ENCODE data around the gene MAK. TPM values are rescaled to one million over a fixed set of nuclear protein-coding genes. Genes with fewer than 3 reads are reported as not detected.
A peak's percentile ranks its signal among the peaks of the same experiment; 100 is the strongest.

Gene MAK
- total and polyA plus RNA-seq, 2 of the 13 experiments (the other 11 are each of a cell fraction or from before 2014, with no cell fraction given): 0.04 TPM; not detected in 1

DNA sequence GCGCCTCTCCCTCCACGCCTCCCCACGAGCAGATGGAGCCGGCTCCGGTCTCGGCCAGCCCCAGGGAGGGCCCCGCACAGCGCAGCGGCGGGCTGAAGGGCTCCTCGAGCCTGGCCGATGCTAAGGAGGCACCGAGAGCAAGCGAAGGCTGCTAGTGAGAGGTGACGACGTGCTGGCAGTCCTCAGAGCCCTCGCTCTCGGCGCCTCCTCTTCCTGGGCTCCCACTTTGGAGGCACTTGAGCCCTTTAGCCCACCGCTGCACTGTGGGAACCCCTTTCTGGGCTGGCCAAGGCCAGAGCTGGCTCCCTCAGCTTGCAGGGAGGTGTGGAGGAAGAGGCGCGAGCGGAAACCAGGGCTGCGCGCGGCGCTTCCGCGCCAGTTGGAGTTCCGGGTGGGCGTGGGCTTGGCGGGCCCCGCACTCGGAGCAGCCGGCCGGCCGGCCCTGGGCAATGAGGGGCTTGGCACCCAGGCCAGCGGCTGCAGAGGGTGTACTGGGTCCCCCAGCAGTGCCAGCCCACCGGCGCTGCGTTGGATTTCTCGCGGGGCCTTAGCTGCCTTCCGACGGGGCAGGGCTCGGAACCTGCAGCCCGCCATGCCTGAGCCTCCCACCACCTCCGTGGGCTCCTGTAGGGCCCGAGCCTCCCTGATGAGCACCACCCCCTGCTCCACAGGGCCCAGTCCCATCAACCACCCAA is 117.9 kb downstream of the MAK start (continued):
- TF ChIP-seq ZNF790 (CRISPR knock-in tag; IDR thresholded peaks at IDR 0.05; ENCODE audit: borderline replicate concordance): peak; percentile 89; the same call in 1 of the 2 replicates
- TF ChIP-seq PAX8 (CRISPR knock-in tag; IDR thresholded peaks at IDR 0.05; ENCODE audit: borderline replicate concordance): peak; percentile 10; the same call in 1 of the 2 replicates
- peak; percentile 13; the same call in 1 of the 2 replicates for TF ChIP-seq ZNF543 (CRISPR knock-in tag; IDR thresholded peaks at IDR 0.05)
- peak; percentile 32; the same call in 1 of the 2 replicates for TF ChIP-seq ARHGAP35 (CRISPR knock-in tag; IDR thresholded peaks at IDR 0.05; ENCODE audit: borderline replicate concordance)
- 0 out of 2 replicates have a peak, but pooled peaks have one; percentile 75 for TF ChIP-seq CC2D1A (CRISPR knock-in tag; IDR thresholded peaks at IDR 0.05)
- TF ChIP-seq CCDC6 (CRISPR knock-in tag; IDR thresholded peaks at IDR 0.05): peak; percentile 44; the same call in 1 of the 2 replicates
- TF ChIP-seq SATB2 (CRISPR knock-in tag; IDR thresholded peaks at IDR 0.05): no peak
- TF ChIP-seq TBX2 (CRISPR knock-in tag; IDR thresholded peaks at IDR 0.05; ENCODE audit: borderline replicate concordance): peak; percentile 42; the same call in 1 of the 2 replicates
- TF ChIP-seq, protein P1, sequence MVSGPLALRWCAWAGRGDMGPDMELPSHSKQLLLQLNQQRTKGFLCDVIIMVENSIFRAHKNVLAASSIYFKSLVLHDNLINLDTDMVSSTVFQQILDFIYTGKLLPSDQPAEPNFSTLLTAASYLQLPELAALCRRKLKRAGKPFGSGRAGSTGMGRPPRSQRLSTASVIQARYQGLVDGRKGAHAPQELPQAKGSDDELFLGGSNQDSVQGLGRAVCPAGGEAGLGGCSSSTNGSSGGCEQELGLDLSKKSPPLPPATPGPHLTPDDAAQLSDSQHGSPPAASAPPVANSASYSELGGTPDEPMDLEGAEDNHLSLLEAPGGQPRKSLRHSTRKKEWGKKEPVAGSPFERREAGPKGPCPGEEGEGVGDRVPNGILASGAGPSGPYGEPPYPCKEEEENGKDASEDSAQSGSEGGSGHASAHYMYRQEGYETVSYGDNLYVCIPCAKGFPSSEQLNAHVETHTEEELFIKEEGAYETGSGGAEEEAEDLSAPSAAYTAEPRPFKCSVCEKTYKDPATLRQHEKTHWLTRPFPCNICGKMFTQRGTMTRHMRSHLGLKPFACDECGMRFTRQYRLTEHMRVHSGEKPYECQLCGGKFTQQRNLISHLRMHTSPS (CRISPR knock-in tag; IDR thresholded peaks at IDR 0.05; ENCODE audit: low read depth): peak; percentile 41; the same call in 1 of the 2 replicates
- 0 out of 2 replicates have a peak, but pooled peaks have one; percentile 66 for TF ChIP-seq ZNF333 (CRISPR knock-in tag; IDR thresholded peaks at IDR 0.05; ENCODE audit: borderline replicate concordance)
- 0 out of 2 replicates have a peak, but pooled peaks have one; percentile 42 for TF ChIP-seq ZNF563 (CRISPR knock-in tag; IDR thresholded peaks at IDR 0.05)
- TF ChIP-seq ZFX (CRISPR knock-in tag; IDR thresholded peaks at IDR 0.05; ENCODE audit: low read depth): peak; percentile 73; the same call in 1 of the 2 replicates
- TF ChIP-seq ZNF235 (CRISPR knock-in tag; IDR thresholded peaks at IDR 0.05; ENCODE audit: borderline replicate concordance): peak; percentile 40; the same call in 1 of the 2 replicates
- TF ChIP-seq ZNF546 (CRISPR knock-in tag; conservative IDR thresholded peaks at IDR 0.05): peak; percentile 93; the same call in 1 of the 2 replicates
- TF ChIP-seq ZNF430 (CRISPR knock-in tag; IDR thresholded peaks at IDR 0.05): peak; percentile 67; the same call in 1 of the 2 replicates
- TF ChIP-seq, protein P2, sequence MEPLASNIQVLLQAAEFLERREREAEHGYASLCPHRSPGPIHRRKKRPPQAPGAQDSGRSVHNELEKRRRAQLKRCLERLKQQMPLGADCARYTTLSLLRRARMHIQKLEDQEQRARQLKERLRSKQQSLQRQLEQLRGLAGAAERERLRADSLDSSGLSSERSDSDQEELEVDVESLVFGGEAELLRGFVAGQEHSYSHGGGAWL (CRISPR knock-in tag; IDR thresholded peaks at IDR 0.05): peak; percentile 66; the same call in 1 of the 2 replicates
- TF ChIP-seq, protein P3, sequence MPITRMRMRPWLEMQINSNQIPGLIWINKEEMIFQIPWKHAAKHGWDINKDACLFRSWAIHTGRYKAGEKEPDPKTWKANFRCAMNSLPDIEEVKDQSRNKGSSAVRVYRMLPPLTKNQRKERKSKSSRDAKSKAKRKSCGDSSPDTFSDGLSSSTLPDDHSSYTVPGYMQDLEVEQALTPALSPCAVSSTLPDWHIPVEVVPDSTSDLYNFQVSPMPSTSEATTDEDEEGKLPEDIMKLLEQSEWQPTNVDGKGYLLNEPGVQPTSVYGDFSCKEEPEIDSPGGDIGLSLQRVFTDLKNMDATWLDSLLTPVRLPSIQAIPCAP (CRISPR knock-in tag; IDR thresholded peaks at IDR 0.05; ENCODE audit: low read depth): no peak
- peak; percentile 83; the same call in 1 of the 2 replicates for TF ChIP-seq ZNF446 (CRISPR knock-in tag; IDR thresholded peaks at IDR 0.05)
